ENCODE results near the gene OR52B2. TPM values are rescaled to one million over a fixed set of nuclear protein-coding genes. Genes with fewer than 3 reads are reported as not detected.

The OR52B2 gene
- total RNA-seq, 2 donors from 2014 or later: not detected

DNA sequence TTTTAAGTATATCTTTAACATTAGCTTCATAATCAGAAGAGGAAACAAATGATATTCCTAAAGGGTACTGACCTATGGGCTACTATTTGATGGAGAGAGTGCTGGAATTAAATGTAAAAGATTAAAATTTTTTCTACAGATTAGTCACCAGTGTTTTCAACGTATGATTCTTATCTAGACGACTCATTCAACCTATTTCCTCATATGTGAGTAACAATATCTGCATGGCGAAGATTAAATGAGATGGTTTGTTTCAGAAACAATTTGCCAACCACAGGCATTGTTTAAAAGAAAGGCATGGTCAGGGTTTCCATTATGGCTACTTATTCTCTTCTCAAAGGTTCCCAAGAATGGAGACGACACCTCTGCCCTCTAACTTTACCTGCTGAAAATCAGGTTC lies 42.2 kb downstream of the OR52B2 start:
- WGBS, 2 donors: 50 to 59% methylated on average over 4 of the region's 4 CpGs
- intact Hi-C loops (cut with DNase I): no loop called here
- Histone ChIP-seq H3K9me3 (no peaks in the 10 kb centered on the region), H3K27me3 (no peaks in the 10 kb centered on the region), H3K36me3 (replicated peaks in 1 of 2; ENCODE audit: insufficient read depth in 1 of 2, low read depth in 2 of 2) (no peaks in the 10 kb centered on the region), H3K4me3 (no peak overlapping the region), H3K4me1 (no peaks in the 10 kb centered on the region), H3K27ac (no peak overlapping the region)
- ATAC-seq (no peak), DNase-seq (no peak)
- TF ChIP-seq, protein P1, sequence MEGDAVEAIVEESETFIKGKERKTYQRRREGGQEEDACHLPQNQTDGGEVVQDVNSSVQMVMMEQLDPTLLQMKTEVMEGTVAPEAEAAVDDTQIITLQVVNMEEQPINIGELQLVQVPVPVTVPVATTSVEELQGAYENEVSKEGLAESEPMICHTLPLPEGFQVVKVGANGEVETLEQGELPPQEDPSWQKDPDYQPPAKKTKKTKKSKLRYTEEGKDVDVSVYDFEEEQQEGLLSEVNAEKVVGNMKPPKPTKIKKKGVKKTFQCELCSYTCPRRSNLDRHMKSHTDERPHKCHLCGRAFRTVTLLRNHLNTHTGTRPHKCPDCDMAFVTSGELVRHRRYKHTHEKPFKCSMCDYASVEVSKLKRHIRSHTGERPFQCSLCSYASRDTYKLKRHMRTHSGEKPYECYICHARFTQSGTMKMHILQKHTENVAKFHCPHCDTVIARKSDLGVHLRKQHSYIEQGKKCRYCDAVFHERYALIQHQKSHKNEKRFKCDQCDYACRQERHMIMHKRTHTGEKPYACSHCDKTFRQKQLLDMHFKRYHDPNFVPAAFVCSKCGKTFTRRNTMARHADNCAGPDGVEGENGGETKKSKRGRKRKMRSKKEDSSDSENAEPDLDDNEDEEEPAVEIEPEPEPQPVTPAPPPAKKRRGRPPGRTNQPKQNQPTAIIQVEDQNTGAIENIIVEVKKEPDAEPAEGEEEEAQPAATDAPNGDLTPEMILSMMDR (IDR thresholded peaks at IDR 0.05): no peak
- TF ChIP-seq POLR2A (IDR thresholded peaks at IDR 0.05): no peak

DNA sequence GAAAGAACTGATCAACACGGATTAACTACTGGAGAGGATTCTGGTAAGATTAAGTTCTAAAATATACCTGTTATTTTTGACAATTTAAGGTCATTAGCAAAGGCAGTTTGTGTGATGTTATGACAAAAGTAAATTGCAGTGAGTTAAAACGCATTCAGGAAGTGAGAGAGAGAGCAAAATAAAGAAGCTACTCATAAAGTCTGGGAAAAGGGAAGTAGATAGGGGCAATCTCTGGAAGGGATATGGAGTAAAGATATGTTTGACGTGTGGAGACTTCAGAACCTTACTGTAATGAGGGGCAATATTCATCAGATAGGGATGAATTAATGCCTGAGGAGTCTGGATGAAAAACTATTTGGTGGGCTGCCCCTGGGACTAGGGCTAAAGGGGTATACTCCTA lies 45.9 kb downstream of the OR52B2 start:
- Histone ChIP-seq H3K36me3 (replicated peaks in 1 of 2; ENCODE audit: insufficient read depth in 1 of 2, low read depth in 2 of 2) (no peaks in the 10 kb centered on the region), H3K9me3 (no peaks in the 10 kb centered on the region), H3K27me3 (no peaks in the 10 kb centered on the region), H3K4me3 (no peak overlapping the region), H3K4me1 (no peaks in the 10 kb centered on the region), H3K27ac (no peak overlapping the region)
- DNase-seq: no peak
- intact Hi-C loops (cut with DNase I): no loop called here
- ATAC-seq: no peak
- TF ChIP-seq, protein P1 (IDR thresholded peaks at IDR 0.05): no peak
- no peak for TF ChIP-seq POLR2A (IDR thresholded peaks at IDR 0.05)
- WGBS, 2 donors: 37 to 44% methylated on average over 3 of the region's 3 CpGs

Other genes with a start within 250 kb of the OR52B2 start
- gene OR56A3, start 228.1 kb downstream of the OR52B2 start, total RNA-seq: not detected
- not detected for gene OR56A5, start 201.8 kb downstream of the OR52B2 start, total RNA-seq
- gene OR52L1, start 183.3 kb downstream of the OR52B2 start, total RNA-seq: not detected
- not detected for gene OR56A4, start 163.4 kb downstream of the OR52B2 start, total RNA-seq
- not detected for gene OR56A1, start 139.6 kb downstream of the OR52B2 start, total RNA-seq
- not detected for gene OR56B4, start 62.6 kb downstream of the OR52B2 start, total RNA-seq
- not detected for gene OR52W1, start 28.9 kb upstream of the OR52B2 start, total RNA-seq
- not detected for gene C11orf42, start 35.2 kb upstream of the OR52B2 start, total RNA-seq
- 10 to 100 TPM; 31.9 to 54.7 TPM for gene FHIP1B, start 64.3 kb upstream of the OR52B2 start, total RNA-seq
- not detected for gene CNGA4, start 68.8 kb upstream of the OR52B2 start, total RNA-seq
- gene CCKBR, start 89.5 kb upstream of the OR52B2 start, total RNA-seq: 1 to 10 TPM; 1.0 to 3.3 TPM
- 10 to 100 TPM; 47.7 to 76.5 TPM for gene CAVIN3, start 150.2 kb upstream of the OR52B2 start, total RNA-seq
- gene SMPD1, start 220.1 kb upstream of the OR52B2 start, total RNA-seq: 10 to 100 TPM; 17.1 to 29.7 TPM
- 10 to 100 TPM; 25.4 to 48.5 TPM for gene APBB1, start 248.8 kb upstream of the OR52B2 start, total RNA-seq

Data from body of pancreas (tissue), 4 donors.